HEK293T (cell line): Measurements from ENCODE around the gene HNRNPLL.

Experiments
- ARNT ChIP-seq: fragments of 450-650 bp; IDR thresholded peaks from 2 replicates; pipeline ENCODE4 v1.6.1; 2017; ENCODE audit warnings: mild to moderate bottlenecking
- BHLHE40 ChIP-seq: fragments of 450-650 bp; IDR thresholded peaks from 2 replicates; pipeline ENCODE4 v1.6.1; 2016; ENCODE audit warnings: mild to moderate bottlenecking, moderate library complexity, borderline replicate concordance
- CTBP1 ChIP-seq: fragments of 450-650 bp; IDR thresholded peaks from 2 replicates; pipeline ENCODE4 v1.6.1; 2016; ENCODE audit warnings: borderline replicate concordance
- FOXA1 ChIP-seq: fragments of 450-650 bp; IDR thresholded peaks from 2 replicates; pipeline ENCODE4 v1.6.1; 2016; ENCODE audit warnings: mild to moderate bottlenecking
- FOXK2 ChIP-seq: fragments of 450-650 bp; IDR thresholded peaks from 2 replicates; pipeline ENCODE4 v1.6.1; 2016; ENCODE audit warnings: mild to moderate bottlenecking
- HDGF ChIP-seq: fragments of 450-650 bp; IDR thresholded peaks from 2 replicates; pipeline ENCODE4 v1.6.1; 2017; ENCODE audit warnings: antibody characterized with exemption, borderline replicate concordance
- L3MBTL2 ChIP-seq: fragments of 450-650 bp; conservative IDR thresholded peaks from 2 replicates; pipeline ENCODE4 v1.6.1; 2016; ENCODE audit warnings: mild to moderate bottlenecking
- LEF1 ChIP-seq: fragments of 450-650 bp; IDR thresholded peaks from 2 replicates; pipeline ENCODE4 v1.6.1; 2017; ENCODE audit warnings: mild to moderate bottlenecking, borderline replicate concordance
- PKNOX1 ChIP-seq: fragments of 450-650 bp; IDR thresholded peaks from 2 replicates; pipeline ENCODE4 v1.6.1; 2016
- SP1 ChIP-seq: fragments of 450-650 bp; IDR thresholded peaks from 2 replicates; pipeline ENCODE4 v1.6.1; 2017
- SUZ12 ChIP-seq: fragments of 450-650 bp; IDR thresholded peaks from 2 replicates; pipeline ENCODE4 v1.6.1; 2016; ENCODE audit warnings: mild to moderate bottlenecking
- ZNF384 ChIP-seq: fragments of 450-650 bp; IDR thresholded peaks from 2 replicates; pipeline ENCODE4 v1.6.1; 2016

GRCh38 chr2:38572167-38572566, 30.6 kb downstream of the HNRNPLL start:
- no peak for TF ChIP-seq BHLHE40
- TF ChIP-seq CTBP1: no peak
- TF ChIP-seq SUZ12: no peak
- TF ChIP-seq L3MBTL2: no peak
- TF ChIP-seq FOXK2: no peak
- TF ChIP-seq FOXA1: no peak
- TF ChIP-seq PKNOX1: no peak
- no peak for TF ChIP-seq HDGF
- no peak for TF ChIP-seq ARNT
- no peak for TF ChIP-seq LEF1
- no peak for TF ChIP-seq ZNF384
- no peak for TF ChIP-seq SP1
